ENCODE measurements around the gene COQ10A. TPM values are rescaled to one million over a fixed set of nuclear protein-coding genes. Genes with fewer than 3 reads are reported as not detected.
A peak's percentile ranks its signal among the peaks of the same experiment; 100 is the strongest.

The COQ10A gene
- total and polyA plus RNA-seq, 2 donors (not counting 3 experiments of a cell fraction or from before 2014, with no cell fraction given) = 14.7 to 32.4 TPM

- peaks cover 20% of the 10 kb centered on the region for H3K79me2 ChIP-seq (ENCODE audit: control insufficient read depth, insufficient read depth, low read length)
- intact Hi-C loops (cut with micrococcal nuclease) (loop anchor here (1.0 to 2.0 kb wide), 8 partner anchors 17 to 423 kb away; partner anchors contain the start of genes ANKRD52 and COQ10A), dilution Hi-C loops (cut with MboI; ENCODE audit: extremely low pct_ligation_motif_present, low sequenced_read_pairs) (no loop called here)
- peaks cover 19% of the 10 kb centered on the region for H3K4me1 ChIP-seq (ENCODE audit: control insufficient read depth, extremely low read depth, insufficient read depth, low read length)
- DNase-seq (ENCODE audit: low read depth, low spot score) (no peak), FAIRE-seq (peak; percentile 42)
- no peaks in the 10 kb centered on the region for H3K27me3 ChIP-seq (ENCODE audit: control insufficient read depth in 2 of 2, insufficient read depth in 2 of 2, low read length in 2 of 2)
- POLR2A ChIA-PET = no interaction called here
- peak overlapping the region in 2 of 3 experiments; percentile 4 to 26 for H3K4me3 ChIP-seq (replicated peaks in 1 of 3; ENCODE audit: insufficient read depth in 1 of 3, low read depth in 1 of 3, low read length in 3 of 3)
- peak overlapping the region; percentile 88 for H2AFZ ChIP-seq (ENCODE audit: low read depth, low read length)
- H3K27ac ChIP-seq (ENCODE audit: insufficient read depth, low read depth, low read length) = peak overlapping the region; percentile 77
- TF ChIP-seq POLR2A (IDR thresholded peaks at IDR 0.05; ENCODE audit: low read depth, low read length) (peak; percentile 14), CTCF (IDR thresholded peaks at IDR 0.05; ENCODE audit: extremely low read depth in 1 of 2, insufficient read depth in 1 of 2, low read depth in 1 of 2, low read length in 2 of 2) (no peak), GATA2 (IDR thresholded peaks at IDR 0.05; ENCODE audit: insufficient read depth, insufficient read length, low read depth, low read length) (no peak), POLR2AphosphoS5 (IDR thresholded peaks at IDR 0.05; ENCODE audit: insufficient read depth, low read depth, low read length) (no peak)
- no peaks in the 10 kb centered on the region for H3K9me1 ChIP-seq (replicated peaks; ENCODE audit: control insufficient read depth, extremely low read depth, insufficient read depth, low read length)
- CTCF ChIA-PET = interaction anchor here (2.0 to 4.0 kb wide), 4 partner anchors 13 to 34 kb away, joined by 6 to 75 read pairs (median 52); partner anchors contain the start of gene SMARCC2
- H3K36me3 ChIP-seq (ENCODE audit: control insufficient read depth in 2 of 2, extremely low read depth in 1 of 2, insufficient read depth in 2 of 2, low read length in 2 of 2) = peaks cover 0 to 2% of the 10 kb centered on the region in 2 experiments
- peak overlapping the region; percentile 59 for H3K9ac ChIP-seq (replicated peaks; ENCODE audit: extremely low read depth, insufficient read depth, low read length)
- no peaks in the 10 kb centered on the region for H4K20me1 ChIP-seq (replicated peaks; ENCODE audit: control insufficient read depth, extremely low read depth, insufficient read depth, low read length)
- BruUV-seq (replicated peaks) = no TSS peak
- H3K9me3 ChIP-seq (replicated peaks; ENCODE audit: control insufficient read depth, insufficient read depth, low read length) = no peaks in the 10 kb centered on the region
- peak overlapping the region; percentile 73 for H3K4me2 ChIP-seq (ENCODE audit: insufficient read depth, low read length)
These were observed 43.1 kb upstream of the COQ10A start for GRCh38 chr12:56223571-56224101.

All from endothelial cell of umbilical vein (primary cell).